NCI-H2029 treated with DMSO at 0.1 percent for 48 hours (cell line): ENCODE results near the gene PTPDC1.
"Not testable (repeated sequence)": the region's sequence is repeated elsewhere in the genome, so short reads cannot be mapped to it uniquely, and the experiment has no call there.

Experiments
- DNase-seq: peaks from one replicate; lab custom pipeline; 2025; lab: John Stamatoyannopoulos, UW

Gene PTPDC1

DNA sequence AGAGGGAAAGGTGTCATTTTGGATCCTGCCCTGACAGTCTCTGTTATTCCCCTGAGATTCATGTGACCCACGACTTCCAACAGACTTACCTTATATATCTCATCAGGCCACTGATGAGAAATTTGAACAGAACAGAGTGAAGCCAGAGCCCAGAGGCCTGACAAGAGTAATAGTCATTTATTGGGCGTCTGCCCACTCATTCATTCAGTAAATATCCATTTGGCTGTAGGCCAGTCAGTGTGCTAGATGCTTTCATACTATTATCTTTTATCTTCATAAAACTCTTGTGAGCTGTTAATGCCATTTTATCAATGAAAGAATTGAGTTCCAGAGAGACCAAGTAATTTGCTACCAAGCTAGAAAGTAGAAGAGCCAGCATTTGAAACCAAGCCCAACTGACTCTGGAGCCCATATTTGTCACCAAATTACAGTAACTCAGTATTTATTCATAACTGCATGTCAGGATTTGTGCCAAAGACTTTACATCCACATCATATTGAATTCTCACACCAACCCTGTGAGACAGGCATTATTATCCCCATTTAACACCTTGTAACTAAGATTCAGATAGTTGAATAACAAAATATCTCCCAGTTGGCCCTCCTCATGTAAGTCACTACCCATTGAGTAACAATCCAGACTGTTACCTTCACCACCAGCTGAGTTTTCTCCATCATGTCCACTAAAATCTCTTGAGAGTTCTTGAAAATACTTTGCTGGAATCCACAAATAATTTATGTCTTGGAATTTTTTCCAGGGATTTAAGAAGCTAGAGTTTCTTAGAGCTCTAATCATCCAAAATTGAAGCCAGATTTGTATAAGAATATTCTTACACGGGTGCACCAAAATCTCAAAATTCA, 2.5 kb downstream of the PTPDC1 start:
- peak; percentile 85 for DNase-seq

DNA sequence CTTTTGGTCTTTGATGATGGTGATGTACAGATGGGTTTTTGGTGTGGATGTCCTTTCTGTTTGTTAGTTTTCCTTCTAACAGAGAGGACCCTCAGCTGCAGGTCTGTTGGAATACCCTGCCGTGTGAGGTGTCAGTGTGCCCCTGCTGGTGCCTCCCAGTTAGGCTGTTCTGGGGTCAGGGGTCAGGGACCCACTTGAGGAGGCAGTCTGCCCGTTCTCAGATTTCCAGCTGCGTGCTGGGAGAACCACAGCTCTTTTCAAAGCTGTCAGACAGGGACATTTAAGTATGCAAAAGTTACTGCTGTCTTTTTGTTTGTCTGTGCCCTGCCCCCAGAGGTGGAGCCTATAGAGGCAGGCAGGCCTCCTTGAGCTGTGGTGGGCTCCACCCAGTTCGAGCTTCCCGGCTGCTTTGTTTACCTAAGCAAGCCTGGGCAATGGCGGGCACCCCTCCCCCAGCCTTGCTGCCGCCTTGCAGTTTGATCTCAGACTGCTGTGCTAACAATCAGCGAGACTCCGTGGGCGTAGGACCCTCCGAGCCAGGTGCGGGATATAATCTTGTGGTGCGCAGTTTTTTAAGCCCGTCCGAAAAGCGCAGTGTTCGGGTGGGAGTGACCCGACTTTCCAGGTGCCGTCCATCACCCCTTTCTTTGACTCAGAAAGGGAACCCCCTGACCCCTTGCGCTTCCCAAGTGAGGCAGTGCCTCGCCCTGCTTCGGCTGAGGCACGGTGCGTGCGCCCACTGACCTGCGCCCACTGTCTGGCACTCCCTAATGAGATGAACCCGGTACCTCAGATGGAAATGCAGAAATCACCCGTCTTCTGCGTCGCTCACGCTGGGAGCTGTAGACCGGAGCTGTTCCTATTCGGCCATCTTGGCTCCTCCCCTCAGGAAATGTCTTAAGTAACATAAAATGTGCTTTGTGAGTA, 10.2 kb downstream of the PTPDC1 start:
- DNase-seq: not testable (repeated sequence)

DNA sequence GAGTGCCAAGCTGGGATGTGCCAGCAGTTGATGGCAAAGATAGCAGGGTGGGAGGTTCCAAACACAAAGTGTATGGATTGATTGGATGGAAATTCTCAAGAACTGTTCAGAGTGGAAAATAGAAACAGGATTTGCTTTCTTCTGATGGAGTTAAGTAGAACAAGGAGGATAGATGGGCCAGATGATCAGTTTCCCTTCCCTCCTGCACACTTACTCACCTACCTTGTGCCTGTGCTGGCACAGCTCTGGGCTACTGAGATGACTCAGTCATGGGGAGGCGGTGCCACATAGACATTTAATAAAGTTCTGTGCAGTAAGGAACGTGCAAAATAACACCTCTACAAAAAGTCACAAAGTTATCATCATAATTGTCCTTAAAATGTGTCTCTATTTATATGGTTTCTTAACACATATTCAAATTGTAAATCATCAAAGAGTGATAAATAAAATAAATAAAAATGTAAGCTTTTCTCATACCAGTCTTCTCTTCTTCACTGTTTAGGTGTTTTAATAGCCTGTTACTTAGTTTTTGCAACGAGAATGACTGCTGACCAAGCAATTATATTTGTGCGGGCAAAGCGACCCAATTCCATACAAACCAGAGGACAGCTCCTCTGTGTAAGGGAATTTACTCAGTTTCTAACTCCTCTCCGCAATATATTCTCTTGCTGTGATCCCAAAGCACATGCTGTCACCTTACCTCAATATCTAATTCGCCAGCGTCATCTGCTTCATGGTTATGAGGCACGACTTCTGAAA, 12.7 kb downstream of the PTPDC1 start:
- no peak for DNase-seq

DNA sequence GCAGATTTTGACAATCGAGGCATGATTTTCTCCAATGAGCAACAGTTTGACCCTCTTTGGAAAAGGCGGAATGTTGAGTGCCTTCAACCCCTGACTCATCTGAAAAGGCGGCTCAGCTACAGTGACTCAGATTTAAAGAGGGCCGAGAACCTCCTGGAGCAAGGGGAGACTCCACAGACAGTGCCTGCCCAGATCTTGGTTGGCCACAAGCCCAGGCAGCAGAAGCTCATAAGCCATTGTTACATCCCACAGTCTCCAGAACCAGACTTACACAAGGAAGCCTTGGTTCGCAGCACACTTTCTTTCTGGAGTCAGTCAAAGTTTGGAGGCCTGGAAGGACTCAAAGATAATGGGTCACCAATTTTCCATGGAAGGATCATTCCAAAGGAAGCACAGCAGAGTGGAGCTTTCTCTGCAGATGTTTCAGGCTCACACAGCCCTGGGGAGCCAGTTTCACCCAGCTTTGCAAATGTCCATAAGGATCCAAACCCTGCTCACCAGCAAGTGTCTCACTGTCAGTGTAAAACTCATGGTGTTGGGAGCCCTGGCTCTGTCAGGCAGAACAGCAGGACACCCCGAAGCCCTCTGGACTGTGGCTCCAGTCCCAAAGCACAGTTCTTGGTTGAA, 13.6 kb downstream of the PTPDC1 start:
- no peak for DNase-seq

DNA sequence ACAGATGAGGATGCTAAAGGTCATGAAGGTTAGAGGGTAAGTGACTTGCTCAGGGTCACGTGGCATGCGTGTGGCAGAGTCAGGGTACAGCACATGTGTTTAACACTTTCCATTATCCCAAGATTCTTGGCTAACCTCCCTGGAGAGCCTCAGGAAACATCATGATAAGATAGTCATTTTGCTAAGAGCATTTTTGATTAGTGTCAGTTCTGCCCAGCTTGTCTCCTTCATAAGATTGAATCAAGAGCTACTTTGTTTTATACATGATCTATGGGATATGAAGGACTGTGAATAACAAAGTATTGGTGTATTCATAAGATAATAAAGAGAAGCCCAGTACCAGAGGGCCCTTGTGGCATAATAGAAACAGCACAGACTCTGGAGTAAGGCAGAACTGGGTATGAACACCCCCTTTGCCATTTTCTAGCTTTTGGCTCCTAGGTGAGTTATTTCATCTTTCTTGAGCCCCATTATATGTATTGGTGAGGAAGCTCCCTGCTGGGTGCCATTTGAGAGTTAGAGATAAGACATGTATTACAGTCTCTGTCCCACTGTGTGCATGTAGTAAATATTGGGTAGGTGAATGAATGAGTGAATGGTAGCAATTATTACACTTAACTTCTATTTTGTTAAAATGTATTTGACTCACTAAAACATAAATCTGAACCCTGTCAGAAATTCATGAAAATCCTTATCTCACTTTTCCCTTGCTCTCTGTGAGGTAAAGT, 16.1 kb downstream of the PTPDC1 start:
- no peak for DNase-seq

DNA sequence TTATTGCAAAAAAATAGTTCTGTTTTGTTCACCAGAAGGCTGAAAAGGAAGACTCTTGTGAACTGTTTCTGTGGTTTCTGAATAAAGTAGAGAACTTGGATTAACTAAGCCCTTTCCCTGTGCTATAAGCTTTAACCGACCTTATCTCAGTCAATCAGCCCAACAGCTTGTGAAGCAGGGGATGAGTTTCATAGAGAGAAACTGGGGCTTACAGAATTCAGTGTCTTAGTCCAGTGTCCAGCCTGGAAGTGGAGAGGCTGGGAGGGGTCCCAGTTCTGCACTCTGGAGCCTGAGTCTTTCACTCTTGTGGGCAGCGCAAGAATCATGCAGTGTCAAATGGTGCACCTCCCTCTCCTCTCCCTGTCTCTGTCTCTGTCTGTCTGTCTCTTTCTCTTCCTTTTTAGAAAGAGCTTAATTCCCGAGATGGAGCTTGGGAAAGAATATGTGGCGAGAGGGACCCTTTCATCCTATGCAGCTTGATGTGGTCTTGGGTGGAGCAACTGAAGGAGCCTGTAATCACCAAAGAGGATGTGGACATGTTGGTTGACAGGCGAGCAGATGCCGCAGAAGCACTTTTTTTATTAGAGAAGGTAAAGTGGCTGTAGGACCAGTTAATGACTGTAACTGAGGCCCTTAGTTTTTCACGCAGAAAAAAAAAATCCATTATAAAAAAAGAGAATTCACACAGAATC, 17.0 kb downstream of the PTPDC1 start:
- DNase-seq: no peak

DNA sequence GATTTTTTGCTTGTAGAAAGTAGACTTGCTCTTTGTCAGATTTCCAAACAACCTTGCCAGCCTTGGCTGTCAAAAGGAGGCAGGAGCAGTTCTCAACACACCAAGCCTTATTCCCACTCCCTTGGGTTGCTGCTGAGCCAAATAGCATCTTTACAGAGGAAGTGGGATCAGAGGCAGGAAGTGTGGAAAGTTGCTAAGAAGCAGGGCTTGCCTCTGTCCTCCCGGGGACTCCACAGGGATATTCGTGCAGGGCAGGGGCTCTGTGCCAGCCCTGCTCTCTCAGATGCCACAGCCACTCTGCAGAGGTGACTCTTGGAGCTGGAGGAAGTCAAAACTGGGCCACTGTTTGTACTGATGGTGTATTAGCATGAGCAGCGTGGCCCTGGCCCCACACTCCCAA, 24.3 kb downstream of the PTPDC1 start:
- DNase-seq: no peak

DNA sequence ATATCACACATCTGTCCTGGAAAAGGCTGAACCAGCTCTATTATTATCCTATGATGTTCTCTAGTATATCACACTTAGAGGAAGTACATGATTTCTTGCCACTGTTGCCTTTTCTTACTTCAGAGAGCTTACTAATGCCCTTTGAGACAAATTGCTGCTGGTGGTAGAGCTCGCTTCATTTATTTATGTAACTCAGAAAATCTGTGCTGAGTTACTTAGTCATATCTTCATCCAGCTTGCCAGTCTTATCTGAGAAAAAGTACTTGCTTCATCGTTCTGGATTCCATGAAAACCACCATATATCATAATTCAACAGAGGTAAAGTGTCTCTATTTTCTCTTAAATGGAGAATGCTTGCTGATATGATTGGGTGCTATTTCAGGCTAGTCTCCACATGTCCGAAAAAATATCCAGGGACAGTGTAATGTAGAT, 26.6 kb downstream of the PTPDC1 start:
- no peak for DNase-seq

DNA sequence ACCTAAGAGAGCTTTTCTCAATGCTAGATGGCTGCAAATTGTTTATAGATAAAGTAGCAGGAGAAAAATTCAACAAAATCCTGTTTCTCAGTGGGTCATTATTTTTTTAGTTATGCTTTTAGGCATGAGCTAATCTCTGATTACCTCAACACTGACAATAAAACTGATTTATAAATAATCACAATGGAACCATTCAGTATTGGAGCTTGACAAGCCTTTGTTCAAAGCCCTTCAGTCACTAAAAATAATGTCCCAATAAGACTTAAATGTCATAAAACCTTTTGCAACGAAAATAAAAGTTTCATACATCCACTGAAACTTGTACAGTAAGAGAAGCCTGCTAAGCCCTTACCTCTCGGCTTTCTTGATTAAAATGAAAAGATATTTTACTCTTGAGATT, 27.2 kb downstream of the PTPDC1 start:
- DNase-seq: no peak

DNA sequence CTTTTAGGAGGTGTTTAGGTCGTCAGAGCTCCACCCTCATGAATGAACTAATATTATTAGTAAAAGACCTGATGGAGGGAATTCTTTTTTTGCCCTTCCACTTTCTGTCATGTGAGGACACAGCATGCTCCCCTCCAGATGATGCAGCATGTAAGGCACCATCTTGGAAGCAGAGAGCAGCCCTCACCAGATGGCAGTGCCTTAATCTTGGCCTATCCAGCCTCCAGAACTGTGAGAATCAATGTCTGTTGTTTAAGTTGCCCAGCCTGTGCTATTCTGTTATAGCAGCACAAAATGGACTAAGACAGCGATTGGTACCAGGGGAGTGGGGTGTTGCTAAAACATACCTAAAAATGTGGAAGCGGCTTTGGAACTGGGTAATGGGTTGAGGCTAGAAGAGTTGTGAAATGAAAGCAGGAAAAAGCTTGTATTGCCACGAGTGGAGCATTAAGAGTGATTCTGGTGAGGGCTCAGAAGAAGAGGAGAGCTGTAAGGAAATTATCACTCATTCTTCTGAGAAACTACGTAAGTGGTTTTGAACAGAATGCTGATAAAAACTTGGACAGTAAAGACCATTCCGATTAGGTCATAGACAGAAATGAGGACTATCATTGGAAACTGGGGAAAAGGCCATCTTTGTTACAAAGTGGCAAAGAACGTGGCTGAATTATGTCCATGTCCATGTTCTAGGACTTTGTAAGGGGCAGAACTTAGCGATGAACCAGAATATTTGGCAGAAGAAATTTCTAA, 28.6 kb downstream of the PTPDC1 start:
- DNase-seq: no peak

DNA sequence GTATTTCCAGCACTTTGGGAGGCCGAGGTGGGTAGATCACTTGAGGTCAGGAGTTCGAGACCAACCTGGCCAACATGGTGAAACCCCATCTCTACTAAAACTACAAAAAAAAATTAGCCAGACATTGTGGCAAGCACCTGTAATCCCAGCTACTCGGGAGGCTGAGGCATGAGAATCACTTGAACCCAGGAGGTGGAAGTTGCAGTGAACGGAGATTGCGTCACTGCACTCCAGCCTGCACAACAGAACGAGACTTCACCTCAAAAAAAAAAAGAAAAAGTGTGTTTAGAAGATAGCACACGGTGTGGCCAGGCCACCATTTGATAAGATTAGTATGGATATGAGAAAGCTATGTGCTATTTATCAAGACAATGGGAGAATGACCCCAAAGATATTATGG, 35.8 kb downstream of the PTPDC1 start:
- DNase-seq: not testable (repeated sequence)

DNA sequence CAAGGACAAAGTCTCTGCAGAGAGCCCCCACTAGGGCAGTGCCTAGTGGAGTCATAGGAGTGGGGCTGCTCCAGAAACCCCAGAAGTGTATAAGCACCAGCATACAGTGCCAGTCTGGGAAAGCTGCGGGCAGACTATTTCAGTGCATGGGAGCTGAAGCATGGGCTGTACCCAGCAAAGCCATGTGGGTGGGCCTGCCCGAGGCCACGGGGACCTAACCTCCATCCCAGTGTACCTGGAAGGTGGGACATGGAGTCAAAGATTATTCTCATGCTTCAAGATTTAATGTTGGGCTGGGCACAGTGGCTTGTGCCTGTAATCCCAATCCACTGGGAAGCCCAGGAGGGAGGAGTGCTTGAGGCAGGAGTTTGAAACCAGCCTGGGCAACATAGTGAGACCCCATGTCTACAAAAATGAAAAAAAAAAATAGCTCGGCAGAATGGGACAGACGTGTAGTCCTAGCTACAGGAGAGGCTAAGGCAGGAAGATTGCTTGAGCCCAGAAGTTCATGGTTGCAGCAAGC, 36.7 kb downstream of the PTPDC1 start:
- no peak for DNase-seq

DNA sequence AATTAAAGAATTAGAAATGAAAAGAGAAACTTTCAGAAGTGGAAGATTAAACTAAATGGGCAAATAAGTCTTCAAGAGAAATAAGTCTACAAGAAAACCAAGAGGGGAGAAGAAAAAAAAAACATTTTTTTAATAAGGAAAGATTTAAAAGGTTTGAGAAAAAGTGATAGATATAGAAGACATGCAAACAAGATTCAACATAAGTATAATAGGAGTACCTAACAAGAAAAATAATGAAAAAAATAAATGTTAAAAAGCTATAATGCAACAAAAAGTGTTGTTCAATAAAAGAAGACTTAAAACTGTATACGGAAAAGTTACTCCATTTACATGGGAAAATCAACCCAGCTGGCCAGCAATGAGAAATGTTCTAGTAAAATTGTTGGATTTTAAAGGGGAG, 42.6 kb downstream of the PTPDC1 start:
- no peak for DNase-seq

DNA sequence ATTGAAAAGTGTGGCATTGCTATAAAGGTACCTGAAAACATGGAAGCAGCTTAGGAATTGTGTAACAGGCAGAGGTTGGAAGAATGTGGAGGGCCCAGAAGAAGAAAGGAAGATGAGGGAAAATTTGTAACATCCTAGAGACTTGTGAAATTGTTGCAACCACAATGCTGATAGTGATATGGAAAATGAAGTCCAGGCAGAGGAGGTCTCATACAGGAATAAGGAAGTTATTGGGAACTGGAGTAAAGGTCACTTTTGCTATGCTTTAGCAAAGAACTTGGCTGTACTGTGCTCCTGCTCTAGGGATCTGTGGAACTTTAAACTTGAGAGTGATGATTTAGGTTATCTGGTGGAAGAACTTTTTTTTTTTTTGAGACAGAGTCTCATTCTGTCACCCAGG, 43.5 kb downstream of the PTPDC1 start:
- no peak for DNase-seq

DNA sequence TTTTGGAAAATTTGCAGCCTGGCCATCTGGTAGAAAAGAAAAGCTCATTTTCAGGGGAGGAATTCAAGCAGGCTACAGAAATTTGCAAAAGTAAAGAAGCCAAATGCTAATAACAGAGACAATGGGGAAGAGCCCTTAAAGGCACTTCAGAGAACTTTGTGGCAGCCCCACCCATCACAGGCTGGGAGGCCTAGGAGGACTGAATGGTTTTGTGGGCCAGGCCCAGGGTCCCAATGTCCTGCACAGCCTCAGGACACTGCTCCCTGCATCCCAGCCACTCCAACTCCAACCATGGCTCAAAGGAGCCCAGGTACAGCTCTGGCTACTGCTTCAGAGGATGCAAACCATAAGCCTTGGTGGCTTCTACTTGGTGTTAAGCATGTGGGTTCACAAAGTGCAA, 44.3 kb downstream of the PTPDC1 start:
- DNase-seq: no peak

DNA sequence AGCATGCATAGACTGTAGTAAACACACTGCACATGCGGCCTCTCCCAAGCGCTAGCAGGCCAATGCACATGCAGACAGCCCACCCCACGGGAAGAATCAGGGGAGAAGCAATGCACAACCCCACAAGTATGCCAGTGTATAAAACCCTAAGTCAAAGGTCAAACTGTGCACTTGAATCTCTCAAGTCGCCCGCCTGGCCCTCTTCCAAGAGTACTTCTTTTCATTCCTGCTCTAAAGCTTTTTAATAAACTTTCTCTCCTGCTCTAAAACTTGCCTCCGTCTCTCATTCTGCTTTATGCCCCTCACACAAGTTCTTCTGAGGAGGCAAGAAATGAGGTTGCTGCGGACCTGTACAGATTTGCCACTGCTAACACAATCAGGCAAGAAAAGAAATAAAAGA, 50.4 kb downstream of the PTPDC1 start:
- no peak for DNase-seq

DNA sequence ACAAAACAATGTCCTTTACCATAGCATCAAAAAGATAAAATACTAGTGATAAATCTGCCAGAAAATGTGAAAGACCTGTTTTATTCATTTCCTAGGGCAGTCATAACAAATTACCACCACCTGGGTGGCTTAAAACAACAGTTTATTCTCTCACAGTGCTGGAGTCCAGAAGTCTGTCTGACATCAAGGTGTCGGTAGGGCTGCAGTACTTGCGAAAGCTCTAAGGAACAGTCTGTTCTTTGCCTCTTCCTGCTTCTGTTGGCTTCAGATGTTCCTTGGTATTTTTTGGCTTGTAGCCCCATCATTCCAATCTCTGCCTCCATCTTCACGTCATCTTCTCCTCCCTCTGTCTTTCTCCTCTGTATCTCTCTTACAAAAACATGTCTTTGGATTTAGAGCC, 51.0 kb downstream of the PTPDC1 start:
- DNase-seq: no peak

DNA sequence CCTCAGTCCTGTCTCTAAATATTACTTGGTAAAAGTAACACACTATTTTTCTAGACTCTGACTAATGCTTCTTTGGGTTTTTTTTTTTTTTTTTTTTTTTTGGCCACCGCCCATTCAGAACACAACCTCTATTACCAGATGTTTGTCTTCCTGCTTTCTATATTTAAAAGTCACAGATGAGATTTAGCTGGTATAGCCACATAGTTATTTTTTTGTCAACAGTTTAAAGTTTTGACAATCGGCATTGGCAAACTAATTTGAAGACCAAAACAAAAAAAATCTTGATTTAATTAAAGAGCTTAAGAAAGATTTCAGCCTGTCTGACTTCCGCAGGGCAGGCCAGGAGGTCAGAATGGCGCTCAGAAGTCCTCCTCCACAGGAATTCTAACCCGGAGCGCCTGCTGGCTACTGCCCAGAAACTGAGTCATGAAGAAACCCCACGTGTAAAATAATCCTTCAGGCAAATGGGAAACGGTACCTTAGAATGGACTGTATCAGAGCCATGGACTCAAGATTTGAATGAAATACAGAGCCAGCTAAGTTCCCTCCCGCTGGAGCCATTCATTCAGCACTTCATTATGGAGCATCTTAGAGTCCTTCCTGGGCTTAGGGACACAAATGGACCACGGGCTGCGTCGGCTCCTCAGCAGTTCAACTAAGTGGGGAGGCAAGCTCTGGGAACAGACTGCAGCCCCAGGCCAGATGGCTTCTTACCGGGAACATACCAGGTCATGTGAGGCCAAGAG, 55.6 kb downstream of the PTPDC1 start:
- no peak for DNase-seq

DNA sequence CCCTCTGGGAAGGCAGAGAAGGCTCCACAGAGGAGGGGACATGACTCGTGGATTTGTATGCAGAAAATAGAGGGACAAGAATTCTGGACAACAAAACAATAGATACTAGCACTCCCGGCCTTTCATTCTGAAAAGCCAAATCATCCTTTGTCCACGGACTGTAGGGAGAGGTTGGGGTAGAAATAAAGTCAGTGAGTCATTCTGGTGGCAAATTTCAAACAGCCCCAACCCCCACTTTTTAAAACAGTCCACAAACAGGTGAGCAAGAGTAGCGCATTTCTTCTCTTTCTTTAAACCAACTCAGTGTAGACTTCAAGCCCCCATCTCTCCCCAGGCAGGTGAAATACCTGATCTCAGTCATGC, 56.1 kb downstream of the PTPDC1 start:
- DNase-seq: no peak
